Measurements from ENCODE around the gene EXOC4.

GRCh38 chr7:133511252-133511651 lies 258.4 kb downstream of the EXOC4 start:
- TF ChIP-seq YY1 (IDR thresholded peaks at IDR 0.05; ENCODE audit: insufficient read depth, insufficient read length) (no peak), ZNF274 (IDR thresholded peaks at IDR 0.05; ENCODE audit: low read depth, low read length) (no peak)

All from NT2/D1 (cell line).